ENCODE measurements around the gene MEAK7. TPM values are rescaled to one million over a fixed set of nuclear protein-coding genes. Genes with fewer than 3 reads are reported as not detected.
A peak's percentile ranks its signal among the peaks of the same experiment; 100 is the strongest.

The MEAK7 gene
- total RNA-seq, 1 donor from 2014 or later: 18.4 TPM

DNA sequence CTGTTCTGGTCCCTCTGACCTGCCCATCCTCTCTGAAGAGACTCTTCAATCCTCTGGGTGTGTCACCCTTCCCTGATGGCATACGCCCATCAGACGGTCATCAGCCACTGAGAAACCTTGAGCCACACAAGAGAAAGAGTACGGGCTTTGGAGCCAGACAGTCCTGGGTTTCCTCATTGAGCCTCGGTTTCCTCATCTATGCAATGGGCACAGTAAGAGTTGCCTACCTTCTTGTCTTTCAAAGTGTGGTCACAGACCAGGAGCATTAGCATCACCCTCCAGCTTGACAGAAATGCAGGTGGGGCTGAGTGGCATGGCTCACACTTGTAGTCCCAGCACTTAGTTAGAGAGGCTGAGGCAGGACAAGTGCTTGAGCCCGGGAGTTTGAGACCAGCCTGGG lies 26.1 kb upstream of the MEAK7 start:
- Histone ChIP-seq H3K27ac (no peak overlapping the region), H3K36me3 (no peaks in the 10 kb centered on the region), H3K9me3 (ENCODE audit: low read depth) (no peaks in the 10 kb centered on the region), H3F3A (ENCODE audit: low read depth) (peaks cover 63% of the 10 kb centered on the region), H2AFZ (replicated peaks) (no peak overlapping the region), H4K20me1 (ENCODE audit: low read depth) (no peaks in the 10 kb centered on the region), H3K4me3 (no peak overlapping the region), H3K9ac (no peak overlapping the region), H3K79me2 (ENCODE audit: low read depth) (no peaks in the 10 kb centered on the region), H3K4me1 (peaks cover 54% of the 10 kb centered on the region), H3K4me2 (no peak overlapping the region), H3K27me3 (no peaks in the 10 kb centered on the region)
- Mint-ChIP-seq H3K27me3 (ENCODE audit: insufficient read depth, low read depth) (peaks cover 17% of the 10 kb centered on the region), H3K36me3 (peaks cover 12% of the 10 kb centered on the region), H3K9me3 (peaks cover 27% of the 10 kb centered on the region), H3K4me1 (peaks cover 69% of the 10 kb centered on the region), H3K27ac (no peak overlapping the region), H3K4me3 (peak overlapping the region; percentile 68)
- no peak for DNase-seq (ENCODE audit: low spot score)
- TF ChIP-seq, protein P1, sequence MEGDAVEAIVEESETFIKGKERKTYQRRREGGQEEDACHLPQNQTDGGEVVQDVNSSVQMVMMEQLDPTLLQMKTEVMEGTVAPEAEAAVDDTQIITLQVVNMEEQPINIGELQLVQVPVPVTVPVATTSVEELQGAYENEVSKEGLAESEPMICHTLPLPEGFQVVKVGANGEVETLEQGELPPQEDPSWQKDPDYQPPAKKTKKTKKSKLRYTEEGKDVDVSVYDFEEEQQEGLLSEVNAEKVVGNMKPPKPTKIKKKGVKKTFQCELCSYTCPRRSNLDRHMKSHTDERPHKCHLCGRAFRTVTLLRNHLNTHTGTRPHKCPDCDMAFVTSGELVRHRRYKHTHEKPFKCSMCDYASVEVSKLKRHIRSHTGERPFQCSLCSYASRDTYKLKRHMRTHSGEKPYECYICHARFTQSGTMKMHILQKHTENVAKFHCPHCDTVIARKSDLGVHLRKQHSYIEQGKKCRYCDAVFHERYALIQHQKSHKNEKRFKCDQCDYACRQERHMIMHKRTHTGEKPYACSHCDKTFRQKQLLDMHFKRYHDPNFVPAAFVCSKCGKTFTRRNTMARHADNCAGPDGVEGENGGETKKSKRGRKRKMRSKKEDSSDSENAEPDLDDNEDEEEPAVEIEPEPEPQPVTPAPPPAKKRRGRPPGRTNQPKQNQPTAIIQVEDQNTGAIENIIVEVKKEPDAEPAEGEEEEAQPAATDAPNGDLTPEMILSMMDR (IDR thresholded peaks at IDR 0.05): no peak
- TF ChIP-seq EZH2phosphoT487 (IDR thresholded peaks at IDR 0.05) (no peak), EZH2 (IDR thresholded peaks at IDR 0.05) (no peak)

DNA sequence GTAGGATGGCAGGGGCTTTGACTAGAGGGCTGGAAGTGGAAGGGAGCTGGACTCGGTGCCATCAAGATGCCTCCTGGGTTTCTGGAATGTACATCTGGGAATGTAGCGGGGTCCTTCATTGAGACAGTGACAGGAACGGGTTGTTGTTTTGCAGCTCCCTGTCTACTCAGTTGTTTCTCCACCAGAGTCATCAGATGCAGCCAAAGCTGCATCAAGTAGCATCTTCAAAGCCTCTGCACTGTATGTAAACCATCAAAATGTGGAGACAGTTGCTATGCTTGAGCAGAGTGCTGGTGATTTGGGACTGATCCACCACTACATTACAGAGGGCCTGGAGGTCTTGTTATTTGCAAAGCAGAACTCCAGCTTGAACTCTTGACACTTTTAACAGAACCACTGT lies 25.1 kb upstream of the MEAK7 start:
- no peak for DNase-seq (ENCODE audit: low spot score)
- Mint-ChIP-seq H3K36me3 (peaks cover 12% of the 10 kb centered on the region), H3K27me3 (ENCODE audit: insufficient read depth, low read depth) (peaks cover 17% of the 10 kb centered on the region), H3K27ac (peak overlapping the region; percentile 77), H3K9me3 (peaks cover 27% of the 10 kb centered on the region), H3K4me3 (no peak overlapping the region), H3K4me1 (peaks cover 66% of the 10 kb centered on the region)
- Histone ChIP-seq H3K9ac (no peak overlapping the region), H3K9me3 (ENCODE audit: low read depth) (no peaks in the 10 kb centered on the region), H4K20me1 (ENCODE audit: low read depth) (no peaks in the 10 kb centered on the region), H3K36me3 (no peaks in the 10 kb centered on the region), H3K27ac (no peak overlapping the region), H3K4me2 (no peak overlapping the region), H3K27me3 (no peaks in the 10 kb centered on the region), H3K4me3 (no peak overlapping the region), H3F3A (ENCODE audit: low read depth) (peaks cover 58% of the 10 kb centered on the region), H2AFZ (replicated peaks) (no peak overlapping the region), H3K4me1 (peaks cover 45% of the 10 kb centered on the region), H3K79me2 (ENCODE audit: low read depth) (no peaks in the 10 kb centered on the region)
- TF ChIP-seq EZH2phosphoT487 (IDR thresholded peaks at IDR 0.05): no peak
- TF ChIP-seq, protein P1 (IDR thresholded peaks at IDR 0.05): no peak
- TF ChIP-seq EZH2 (IDR thresholded peaks at IDR 0.05): no peak

DNA sequence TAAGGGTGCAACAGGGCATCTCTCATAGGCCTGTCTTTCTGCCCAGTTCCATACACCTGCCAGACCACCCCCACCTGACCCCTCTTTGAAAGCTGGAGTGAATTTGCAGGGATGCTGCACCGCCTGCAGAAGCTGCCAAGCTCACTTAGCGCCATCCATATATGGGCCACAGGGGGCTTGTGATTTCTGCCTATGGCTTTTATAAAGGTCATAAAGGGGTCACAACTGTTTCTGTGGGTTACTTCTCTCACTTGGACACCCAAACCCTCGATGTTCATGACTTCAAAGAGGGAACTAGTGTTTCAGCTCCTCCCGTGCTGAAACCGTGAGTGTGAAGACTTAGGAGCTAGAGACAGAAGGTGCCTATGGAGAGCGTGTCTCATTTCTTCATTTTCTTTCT lies 23.9 kb upstream of the MEAK7 start:
- H3K36me3 Mint-ChIP-seq: peaks cover 12% of the 10 kb centered on the region
- Histone ChIP-seq H3K4me3 (no peak overlapping the region), H3K27me3 (no peaks in the 10 kb centered on the region), H3K4me2 (no peak overlapping the region), H3K79me2 (ENCODE audit: low read depth) (no peaks in the 10 kb centered on the region), H3K4me1 (peaks cover 37% of the 10 kb centered on the region), H3K27ac (no peak overlapping the region), H3F3A (ENCODE audit: low read depth) (peaks cover 49% of the 10 kb centered on the region), H2AFZ (replicated peaks) (no peak overlapping the region), H4K20me1 (ENCODE audit: low read depth) (no peaks in the 10 kb centered on the region), H3K9me3 (ENCODE audit: low read depth) (no peaks in the 10 kb centered on the region), H3K9ac (no peak overlapping the region), H3K36me3 (no peaks in the 10 kb centered on the region)
- TF ChIP-seq, protein P1 (IDR thresholded peaks at IDR 0.05): no peak
- no peak for TF ChIP-seq EZH2 (IDR thresholded peaks at IDR 0.05)
- no peak for TF ChIP-seq EZH2phosphoT487 (IDR thresholded peaks at IDR 0.05)
- H3K9me3 Mint-ChIP-seq: peaks cover 27% of the 10 kb centered on the region
- H3K27ac Mint-ChIP-seq: peak overlapping the region; percentile 83
- no peak for DNase-seq (ENCODE audit: low spot score)
- peaks cover 66% of the 10 kb centered on the region for H3K4me1 Mint-ChIP-seq
- H3K4me3 Mint-ChIP-seq: no peak overlapping the region
- peaks cover 17% of the 10 kb centered on the region for H3K27me3 Mint-ChIP-seq (ENCODE audit: insufficient read depth, low read depth)

Data from neural progenitor cell (in vitro differentiated cells).